Measurements from ENCODE around the gene NOL4L. TPM values are rescaled to one million over a fixed set of nuclear protein-coding genes. Genes with fewer than 3 reads are reported as not detected.
A peak's percentile ranks its signal among the peaks of the same experiment; 100 is the strongest.

Gene NOL4L
- total and polyA plus RNA-seq, 8 donors = 3.8 to 54.0 (median 15.0) TPM

DNA sequence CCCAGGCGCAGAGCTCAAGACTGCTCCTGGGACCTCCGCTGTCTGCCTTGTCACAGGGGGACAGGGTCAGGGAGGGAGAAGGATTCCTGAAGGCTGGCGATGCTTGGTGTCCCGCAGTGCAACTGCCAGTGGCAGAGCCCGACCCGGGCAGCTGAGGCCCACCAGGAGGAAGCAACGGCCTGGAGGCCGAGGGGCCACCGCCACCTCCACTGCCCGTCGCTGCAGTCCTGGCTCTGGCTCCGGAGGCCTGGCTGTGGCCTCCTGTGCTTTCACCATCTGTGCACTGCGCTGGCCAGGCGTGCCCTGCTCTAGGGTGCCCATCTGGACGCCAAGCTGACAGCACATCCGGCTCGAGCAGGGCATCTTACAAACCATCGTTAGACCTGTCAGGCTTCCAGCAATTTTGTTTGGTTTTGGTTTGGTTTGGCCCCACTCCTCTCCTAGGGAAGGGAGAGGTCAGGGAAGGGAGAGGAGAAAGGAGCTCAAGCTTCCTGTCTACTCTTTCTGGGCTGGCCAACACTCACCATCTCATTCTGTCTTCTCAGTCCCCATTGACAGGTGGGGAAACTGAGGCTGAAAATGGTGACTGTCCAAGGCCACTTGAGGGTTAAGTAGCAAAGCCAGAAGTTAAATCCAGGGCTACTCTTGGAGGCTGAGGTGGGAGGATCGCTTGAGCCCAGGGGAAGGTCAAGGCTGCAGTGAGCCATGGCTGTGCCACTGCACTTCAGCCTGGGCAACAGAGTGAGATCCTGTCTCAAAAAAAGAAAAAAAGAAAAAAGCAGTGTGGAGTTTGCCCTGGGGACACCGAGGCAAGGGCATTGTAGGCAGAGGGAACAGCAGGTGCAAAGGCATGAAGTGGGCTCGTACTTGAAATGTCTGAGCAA, 37.7 kb upstream of the NOL4L start:
- Histone ChIP-seq H3K36me3 (no peaks in the 10 kb centered on the region), H3K9me3 (no peaks in the 10 kb centered on the region), H3K4me1 (peaks cover 11 to 12% (median 11%) of the 10 kb centered on the region in 4 donors), H3K27ac (no peak overlapping the region), H3K27me3 (peaks cover 0 to 22% (median 16%) of the 10 kb centered on the region in 3 donors), H3K4me3 (no peak overlapping the region)
- no peak for DNase-seq
- TF ChIP-seq, protein P1, sequence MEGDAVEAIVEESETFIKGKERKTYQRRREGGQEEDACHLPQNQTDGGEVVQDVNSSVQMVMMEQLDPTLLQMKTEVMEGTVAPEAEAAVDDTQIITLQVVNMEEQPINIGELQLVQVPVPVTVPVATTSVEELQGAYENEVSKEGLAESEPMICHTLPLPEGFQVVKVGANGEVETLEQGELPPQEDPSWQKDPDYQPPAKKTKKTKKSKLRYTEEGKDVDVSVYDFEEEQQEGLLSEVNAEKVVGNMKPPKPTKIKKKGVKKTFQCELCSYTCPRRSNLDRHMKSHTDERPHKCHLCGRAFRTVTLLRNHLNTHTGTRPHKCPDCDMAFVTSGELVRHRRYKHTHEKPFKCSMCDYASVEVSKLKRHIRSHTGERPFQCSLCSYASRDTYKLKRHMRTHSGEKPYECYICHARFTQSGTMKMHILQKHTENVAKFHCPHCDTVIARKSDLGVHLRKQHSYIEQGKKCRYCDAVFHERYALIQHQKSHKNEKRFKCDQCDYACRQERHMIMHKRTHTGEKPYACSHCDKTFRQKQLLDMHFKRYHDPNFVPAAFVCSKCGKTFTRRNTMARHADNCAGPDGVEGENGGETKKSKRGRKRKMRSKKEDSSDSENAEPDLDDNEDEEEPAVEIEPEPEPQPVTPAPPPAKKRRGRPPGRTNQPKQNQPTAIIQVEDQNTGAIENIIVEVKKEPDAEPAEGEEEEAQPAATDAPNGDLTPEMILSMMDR (IDR thresholded peaks at IDR 0.05) = no peak
- TF ChIP-seq POLR2AphosphoS5 (IDR thresholded peaks at IDR 0.05) (no peak), POLR2A (IDR thresholded peaks at IDR 0.05) (no peak), EP300 (IDR thresholded peaks at IDR 0.05) (no peak)
- WGBS, 5 donors = 77 to 86% (median 81%) methylated on average over 7 to 21 of the region's 21 CpGs
- intact Hi-C loops (cut with DNase I; ENCODE audit: low total_unique reads) = no loop called here

DNA sequence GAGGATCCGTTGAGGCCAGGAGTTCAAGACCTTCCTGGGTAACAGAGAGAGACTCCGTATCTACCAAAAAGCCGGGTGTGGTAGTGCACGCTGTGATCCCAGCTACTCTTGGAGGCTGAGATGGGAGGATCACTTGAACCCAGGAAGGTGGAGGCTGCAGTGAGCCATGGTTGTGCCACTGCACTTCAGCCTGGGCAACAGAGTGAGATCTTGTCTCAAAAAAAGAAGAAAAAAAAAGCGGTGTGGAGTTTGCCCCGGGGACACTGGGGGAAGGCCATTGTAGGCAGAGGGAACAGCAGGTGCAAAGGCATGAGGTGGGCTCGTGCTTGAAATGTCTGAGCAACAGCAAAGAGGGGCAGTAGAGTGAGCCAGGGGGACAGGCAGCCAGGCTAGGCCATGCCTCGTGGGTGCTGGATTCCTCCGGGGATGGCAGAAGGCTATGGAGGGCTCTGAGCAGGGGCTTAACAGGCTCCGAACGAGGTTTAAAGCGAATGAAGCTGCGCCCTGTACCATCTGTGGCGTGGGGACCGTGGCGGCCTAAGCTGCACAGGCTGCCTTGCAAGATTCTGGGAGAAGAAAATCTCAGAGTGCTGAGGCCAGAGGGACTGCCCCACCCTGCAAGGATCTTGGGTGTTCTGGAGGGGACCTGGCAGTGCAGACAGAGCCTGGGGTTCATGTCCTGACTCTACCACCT, 36.9 kb upstream of the NOL4L start:
- no peak overlapping the region for H3K4me3 ChIP-seq
- peaks cover 3 to 4% (median 3%) of the 10 kb centered on the region in 4 donors for H3K4me1 ChIP-seq
- TF ChIP-seq POLR2A (IDR thresholded peaks at IDR 0.05) = no peak
- no peaks in the 10 kb centered on the region for H3K9me3 ChIP-seq
- H3K36me3 ChIP-seq = no peaks in the 10 kb centered on the region
- no peak overlapping the region for H3K27ac ChIP-seq
- H3K27me3 ChIP-seq = peaks cover 0 to 14% (median 8%) of the 10 kb centered on the region in 3 donors
- intact Hi-C loops (cut with DNase I; ENCODE audit: low total_unique reads) = no loop called here
- no peak for DNase-seq
- WGBS, 5 donors = 82 to 92% (median 86%) methylated on average over 16 of the region's 16 CpGs

DNA sequence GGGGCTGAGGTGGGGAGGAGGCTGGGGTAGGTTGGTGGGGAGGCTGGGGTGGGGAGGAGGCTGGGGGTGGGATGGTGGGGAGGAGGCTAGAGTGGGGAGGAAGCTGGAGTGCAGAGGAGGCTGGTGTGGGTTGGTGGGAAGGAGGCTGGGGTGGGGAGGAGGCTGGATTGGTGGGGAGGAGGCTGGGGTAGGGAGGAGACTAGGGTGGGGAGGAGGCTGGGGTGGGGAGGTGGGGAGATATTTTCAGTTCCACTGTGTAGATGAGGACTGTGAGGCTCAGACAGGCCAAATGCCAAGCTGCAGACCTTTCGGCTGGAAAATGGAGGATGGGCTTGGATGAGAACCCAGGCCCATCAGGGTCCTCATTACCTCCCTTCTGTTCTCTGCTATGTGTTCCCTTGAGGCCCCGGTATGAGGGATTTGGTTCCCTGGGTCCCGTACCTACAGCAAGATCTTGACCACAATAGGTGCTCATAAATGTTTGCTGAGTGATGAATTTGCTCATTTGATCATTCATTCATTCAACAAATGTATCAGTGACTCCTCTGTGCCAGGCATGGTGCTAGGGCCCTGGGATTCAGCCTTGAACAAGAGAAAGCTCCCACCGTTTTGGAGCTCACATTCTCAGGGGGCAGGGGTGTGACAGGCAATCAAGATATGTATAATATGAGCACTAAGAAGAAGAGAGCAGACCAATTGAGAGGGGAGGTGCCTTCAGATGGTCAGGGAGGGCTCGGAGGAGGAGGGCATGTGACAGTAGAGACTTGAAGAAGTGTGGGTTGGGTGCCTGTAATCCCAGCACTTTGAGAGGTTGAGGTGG, 36.1 kb upstream of the NOL4L start:
- Histone ChIP-seq H3K4me1 (no peaks in the 10 kb centered on the region), H3K27ac (no peak overlapping the region), H3K36me3 (no peaks in the 10 kb centered on the region), H3K9me3 (no peaks in the 10 kb centered on the region), H3K4me3 (no peak overlapping the region), H3K27me3 (peaks cover 0 to 9% (median under 1%) of the 10 kb centered on the region in 3 donors)
- 72 to 81% (median 77%) methylated on average over 5 of the region's 5 CpGs for WGBS, 5 donors
- TF ChIP-seq, protein P1 (IDR thresholded peaks at IDR 0.05) = no peak
- TF ChIP-seq POLR2A (IDR thresholded peaks at IDR 0.05) = no peak
- DNase-seq = peak in 1 of 2 donors; percentile 31
- intact Hi-C loops (cut with DNase I; ENCODE audit: low total_unique reads) = no loop called here

DNA sequence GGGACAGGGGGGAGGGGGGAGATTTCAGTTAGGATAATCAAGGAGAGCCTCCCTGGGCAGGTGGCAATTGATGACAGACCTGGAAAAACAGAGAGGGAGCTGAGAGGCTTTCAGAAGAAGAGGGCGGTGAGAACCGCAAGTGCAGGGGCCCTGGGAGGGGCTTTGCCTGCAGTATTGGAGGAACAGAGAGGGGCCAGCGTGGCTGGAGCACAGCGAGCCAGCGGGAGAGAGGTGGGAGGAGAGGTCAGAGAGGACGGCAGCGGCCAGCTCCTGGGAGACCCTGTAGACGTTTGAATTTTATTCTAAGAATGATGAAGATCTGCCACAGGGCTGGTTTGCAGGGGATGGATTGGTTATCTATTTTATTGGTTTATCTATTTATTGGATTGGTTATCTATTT, 34.5 kb upstream of the NOL4L start:
- H3K9me3 ChIP-seq = no peaks in the 10 kb centered on the region
- no peaks in the 10 kb centered on the region for H3K36me3 ChIP-seq
- H3K4me3 ChIP-seq = no peak overlapping the region
- no peak for DNase-seq
- H3K4me1 ChIP-seq = no peaks in the 10 kb centered on the region
- H3K27me3 ChIP-seq = peaks cover 0 to 9% (median 0%) of the 10 kb centered on the region in 3 donors
- TF ChIP-seq POLR2AphosphoS5 (IDR thresholded peaks at IDR 0.05) (no peak), POLR2A (IDR thresholded peaks at IDR 0.05) (no peak), EP300 (IDR thresholded peaks at IDR 0.05) (no peak)
- TF ChIP-seq, protein P1 (IDR thresholded peaks at IDR 0.05) = no peak
- no peak overlapping the region for H3K27ac ChIP-seq
- 23 to 44% (median 39%) methylated on average over 8 of the region's 8 CpGs for WGBS, 5 donors
- intact Hi-C loops (cut with DNase I; ENCODE audit: low total_unique reads) = no loop called here
